ENCODE measurements around the gene SLC7A4.

Gene SLC7A4

DNA sequence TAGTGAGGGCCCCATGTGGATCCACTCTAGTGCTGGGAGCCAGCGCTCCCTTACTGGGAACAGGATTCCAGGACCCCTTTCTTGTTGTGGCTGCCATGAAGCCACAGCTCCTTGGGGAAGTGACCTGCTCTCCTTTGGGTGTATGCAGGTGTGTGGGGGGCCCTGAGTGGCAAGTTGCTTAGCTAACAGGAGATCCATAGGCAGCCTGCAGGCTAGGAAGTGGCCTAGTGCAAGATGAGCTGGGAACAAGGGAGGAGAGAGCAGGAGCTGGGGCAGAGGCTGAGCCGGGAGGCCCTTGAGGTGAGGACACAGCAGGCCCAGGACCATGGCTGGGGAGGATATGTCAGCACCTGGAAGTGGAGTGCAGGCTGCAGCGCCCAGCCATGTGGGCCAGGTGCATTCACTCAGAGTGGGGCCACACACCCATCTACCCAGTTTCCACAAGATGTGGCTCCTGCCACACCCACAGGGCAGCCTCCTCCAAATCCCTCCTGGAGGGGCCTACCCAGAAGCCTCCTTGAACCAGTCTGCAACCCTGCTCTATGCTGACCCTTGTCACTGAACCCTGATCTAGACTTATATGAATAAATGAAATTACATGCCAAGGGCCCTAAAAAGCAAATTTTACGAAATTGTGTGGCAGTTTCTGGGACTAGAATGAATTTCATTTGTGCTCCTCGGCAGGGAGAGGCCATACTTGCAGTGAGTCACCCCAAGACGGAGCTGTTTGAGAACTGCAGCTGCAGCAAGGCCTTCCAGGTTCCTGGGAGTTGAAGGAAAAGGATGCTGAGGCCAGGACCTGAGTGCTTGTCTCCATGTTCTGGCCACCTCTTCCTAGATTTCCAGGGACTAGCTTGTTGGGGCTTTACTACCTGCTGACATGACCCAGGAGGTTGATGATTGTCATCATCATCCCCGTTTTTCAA is 33.7 kb downstream of the SLC7A4 start:
- H3K4me3 ChIP-seq (ENCODE audit: low read depth, low read length) = no peak overlapping the region
- H3K36me3 ChIP-seq (ENCODE audit: control insufficient read depth, insufficient read depth, low read length) = no peaks in the 10 kb centered on the region
- H3K9ac ChIP-seq = no peak overlapping the region
- no peak overlapping the region for H2AFZ ChIP-seq
- no peak overlapping the region for H3K4me2 ChIP-seq (ENCODE audit: low read length)
- TF ChIP-seq, protein P1, sequence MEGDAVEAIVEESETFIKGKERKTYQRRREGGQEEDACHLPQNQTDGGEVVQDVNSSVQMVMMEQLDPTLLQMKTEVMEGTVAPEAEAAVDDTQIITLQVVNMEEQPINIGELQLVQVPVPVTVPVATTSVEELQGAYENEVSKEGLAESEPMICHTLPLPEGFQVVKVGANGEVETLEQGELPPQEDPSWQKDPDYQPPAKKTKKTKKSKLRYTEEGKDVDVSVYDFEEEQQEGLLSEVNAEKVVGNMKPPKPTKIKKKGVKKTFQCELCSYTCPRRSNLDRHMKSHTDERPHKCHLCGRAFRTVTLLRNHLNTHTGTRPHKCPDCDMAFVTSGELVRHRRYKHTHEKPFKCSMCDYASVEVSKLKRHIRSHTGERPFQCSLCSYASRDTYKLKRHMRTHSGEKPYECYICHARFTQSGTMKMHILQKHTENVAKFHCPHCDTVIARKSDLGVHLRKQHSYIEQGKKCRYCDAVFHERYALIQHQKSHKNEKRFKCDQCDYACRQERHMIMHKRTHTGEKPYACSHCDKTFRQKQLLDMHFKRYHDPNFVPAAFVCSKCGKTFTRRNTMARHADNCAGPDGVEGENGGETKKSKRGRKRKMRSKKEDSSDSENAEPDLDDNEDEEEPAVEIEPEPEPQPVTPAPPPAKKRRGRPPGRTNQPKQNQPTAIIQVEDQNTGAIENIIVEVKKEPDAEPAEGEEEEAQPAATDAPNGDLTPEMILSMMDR (IDR thresholded peaks at IDR 0.05) = no peak
- H3K27ac ChIP-seq = no peak overlapping the region
- H3K4me1 ChIP-seq = peaks cover 7% of the 10 kb centered on the region
- no peaks in the 10 kb centered on the region for H3K9me3 ChIP-seq (ENCODE audit: control insufficient read depth, low read length)
- H3K27me3 ChIP-seq (ENCODE audit: control insufficient read depth, insufficient read depth, low read length) = no peaks in the 10 kb centered on the region
- no peaks in the 10 kb centered on the region for H3K79me2 ChIP-seq

DNA sequence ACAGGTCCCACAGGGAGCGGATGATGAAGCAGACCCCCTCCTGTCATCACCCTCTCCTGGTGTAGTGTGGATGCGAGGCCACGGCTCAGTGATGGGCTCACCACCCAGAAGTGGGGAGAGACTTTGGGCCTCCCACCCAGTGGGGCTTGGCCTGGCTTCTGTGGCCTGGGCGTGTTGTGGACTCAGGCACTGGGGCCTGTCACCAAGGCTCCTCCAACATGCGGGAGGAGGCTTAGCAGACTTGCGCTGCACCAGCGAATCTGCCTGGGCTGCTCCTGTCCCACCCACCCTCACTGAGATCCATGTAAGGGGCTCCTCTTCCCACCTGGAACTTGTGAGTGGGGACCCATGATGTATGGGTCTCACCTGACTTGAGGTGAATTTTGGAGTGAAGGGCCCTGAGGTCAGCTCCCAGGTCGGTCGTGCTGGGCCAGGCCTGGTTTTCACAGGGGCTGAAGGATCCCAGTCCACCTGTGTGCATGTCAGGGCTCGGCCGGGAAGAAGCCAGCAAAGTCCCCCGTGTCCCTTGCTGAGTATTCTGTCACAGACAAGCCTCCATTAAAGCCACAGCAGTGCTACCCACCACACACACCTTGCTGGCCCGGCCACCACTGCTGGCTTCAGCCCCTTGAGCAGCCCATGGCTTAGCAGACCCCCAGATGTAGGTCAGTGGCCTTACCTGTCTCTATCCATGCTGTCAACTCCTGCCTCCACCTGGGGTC is 34.7 kb downstream of the SLC7A4 start:
- no peaks in the 10 kb centered on the region for H3K79me2 ChIP-seq
- H3K27ac ChIP-seq = no peak overlapping the region
- no peak overlapping the region for H3K4me3 ChIP-seq (ENCODE audit: low read depth, low read length)
- no peak overlapping the region for H3K4me2 ChIP-seq (ENCODE audit: low read length)
- H3K36me3 ChIP-seq (ENCODE audit: control insufficient read depth, insufficient read depth, low read length) = no peaks in the 10 kb centered on the region
- H3K4me1 ChIP-seq = peaks cover 4% of the 10 kb centered on the region
- no peaks in the 10 kb centered on the region for H3K9me3 ChIP-seq (ENCODE audit: control insufficient read depth, low read length)
- no peak overlapping the region for H2AFZ ChIP-seq
- TF ChIP-seq, protein P1 (IDR thresholded peaks at IDR 0.05) = no peak
- H3K27me3 ChIP-seq (ENCODE audit: control insufficient read depth, insufficient read depth, low read length) = no peaks in the 10 kb centered on the region
- H3K9ac ChIP-seq = no peak overlapping the region

DNA sequence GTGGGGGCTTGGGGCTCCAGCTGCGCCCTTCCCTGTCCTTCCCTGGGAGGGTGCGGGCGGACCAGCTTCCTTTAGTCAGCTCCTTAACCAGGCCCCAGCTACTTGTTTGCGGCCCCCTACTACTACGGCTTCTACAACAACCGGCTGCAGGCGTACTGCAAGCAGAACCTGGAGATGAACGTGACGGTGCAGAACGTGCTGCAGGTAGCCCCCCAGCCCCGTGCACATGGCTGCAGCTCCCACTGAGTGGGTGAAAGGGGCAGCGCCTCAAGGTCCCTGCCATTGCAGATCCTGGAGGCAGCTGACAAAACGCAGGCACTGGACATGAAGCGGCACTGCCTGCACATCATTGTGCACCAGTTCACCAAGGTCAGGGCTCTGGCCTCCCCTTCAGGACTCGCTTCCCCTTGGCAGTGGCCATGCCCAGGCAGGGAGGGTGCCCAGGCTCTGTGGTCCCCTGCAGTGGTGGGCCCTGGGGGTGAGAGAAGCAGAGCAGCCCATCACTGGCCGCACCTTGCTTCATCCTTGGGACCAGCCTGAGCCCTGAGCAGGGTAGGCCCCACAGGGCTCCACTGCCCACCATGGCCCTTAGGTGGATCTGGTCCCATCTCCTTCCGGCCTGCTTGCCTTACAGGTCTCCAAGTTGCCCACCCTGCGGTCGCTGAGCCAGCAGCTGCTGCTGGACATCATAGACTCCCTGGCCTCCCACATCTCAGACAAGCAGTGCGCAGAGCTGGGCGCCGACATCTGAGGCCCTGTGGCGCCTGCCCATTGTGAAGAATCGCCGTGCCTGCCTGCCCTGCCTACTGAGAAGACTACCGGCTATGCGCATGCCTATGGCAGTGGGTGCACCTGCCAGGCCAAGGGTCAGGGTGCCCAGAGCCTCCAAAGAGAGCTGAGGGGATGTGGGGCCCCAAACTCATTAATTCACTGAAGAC is 35.5 kb downstream of the SLC7A4 start:
- Histone ChIP-seq H3K79me2 (no peaks in the 10 kb centered on the region), H3K4me2 (ENCODE audit: low read length) (no peak overlapping the region), H3K36me3 (ENCODE audit: control insufficient read depth, insufficient read depth, low read length) (no peaks in the 10 kb centered on the region), H3K27me3 (ENCODE audit: control insufficient read depth, insufficient read depth, low read length) (no peaks in the 10 kb centered on the region), H3K4me1 (peaks cover 4% of the 10 kb centered on the region), H2AFZ (no peak overlapping the region), H3K9me3 (ENCODE audit: control insufficient read depth, low read length) (no peaks in the 10 kb centered on the region), H3K9ac (no peak overlapping the region), H3K4me3 (ENCODE audit: low read depth, low read length) (no peak overlapping the region), H3K27ac (no peak overlapping the region)
- TF ChIP-seq, protein P1 (IDR thresholded peaks at IDR 0.05) = no peak

DNA sequence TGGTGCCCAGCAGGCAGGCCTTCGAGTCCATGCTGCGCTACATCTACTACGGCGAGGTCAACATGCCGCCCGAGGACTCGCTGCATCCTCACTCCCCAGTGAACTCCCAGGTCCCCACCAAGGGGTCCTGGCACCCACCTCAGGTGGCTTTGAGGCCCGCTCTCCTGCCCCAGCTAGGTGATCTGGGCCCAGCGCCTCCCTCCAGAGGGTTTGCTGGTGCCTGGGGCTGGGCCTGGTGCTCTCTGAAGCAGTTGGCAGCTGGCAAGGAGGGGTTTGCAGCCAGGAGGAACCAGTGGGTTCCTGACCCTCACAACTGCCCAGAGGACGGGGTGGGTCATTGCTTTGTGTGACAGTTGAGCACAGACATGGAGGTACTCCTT is 36.3 kb downstream of the SLC7A4 start:
- Histone ChIP-seq H3K79me2 (no peaks in the 10 kb centered on the region), H3K36me3 (ENCODE audit: control insufficient read depth, insufficient read depth, low read length) (no peaks in the 10 kb centered on the region), H3K4me1 (peaks cover 4% of the 10 kb centered on the region), H3K27me3 (ENCODE audit: control insufficient read depth, insufficient read depth, low read length) (no peaks in the 10 kb centered on the region), H2AFZ (no peak overlapping the region), H3K9me3 (ENCODE audit: control insufficient read depth, low read length) (no peaks in the 10 kb centered on the region), H3K4me3 (ENCODE audit: low read depth, low read length) (no peak overlapping the region), H3K27ac (no peak overlapping the region), H3K9ac (no peak overlapping the region), H3K4me2 (ENCODE audit: low read length) (no peak overlapping the region)
- TF ChIP-seq, protein P1 (IDR thresholded peaks at IDR 0.05) = no peak

Data from parathyroid adenoma (tissue), 2 donors.